GM12891 (cell line): ENCODE measurements around the gene U2AF1L4.

Experiments
- POLR2A ChIP-seq: IDR thresholded peaks from 2 replicates; pipeline ENCODE4 v1.6.1; 2011; ENCODE audit warnings: low read depth, low read length, control low read depth
- POLR2AphosphoS5 ChIP-seq: IDR thresholded peaks from 2 replicates; pipeline ENCODE4 v1.6.1; 2011; ENCODE audit warnings: low read depth, low read length, control low read depth
- POU2F2 ChIP-seq: IDR thresholded peaks from 2 replicates; pipeline ENCODE4 v1.6.1; 2011; ENCODE audit warnings: low read depth, mild to moderate bottlenecking, control low read depth, low read length, moderate library complexity
- SPI1 ChIP-seq: IDR thresholded peaks from 2 replicates; pipeline ENCODE4 v1.6.1; 2011; ENCODE audit warnings: low read depth, low read length, control low read depth
- TAF1 ChIP-seq: IDR thresholded peaks from 2 replicates; pipeline ENCODE4 v1.6.1; 2011; ENCODE audit warnings: low read depth, low read length, control low read depth

DNA sequence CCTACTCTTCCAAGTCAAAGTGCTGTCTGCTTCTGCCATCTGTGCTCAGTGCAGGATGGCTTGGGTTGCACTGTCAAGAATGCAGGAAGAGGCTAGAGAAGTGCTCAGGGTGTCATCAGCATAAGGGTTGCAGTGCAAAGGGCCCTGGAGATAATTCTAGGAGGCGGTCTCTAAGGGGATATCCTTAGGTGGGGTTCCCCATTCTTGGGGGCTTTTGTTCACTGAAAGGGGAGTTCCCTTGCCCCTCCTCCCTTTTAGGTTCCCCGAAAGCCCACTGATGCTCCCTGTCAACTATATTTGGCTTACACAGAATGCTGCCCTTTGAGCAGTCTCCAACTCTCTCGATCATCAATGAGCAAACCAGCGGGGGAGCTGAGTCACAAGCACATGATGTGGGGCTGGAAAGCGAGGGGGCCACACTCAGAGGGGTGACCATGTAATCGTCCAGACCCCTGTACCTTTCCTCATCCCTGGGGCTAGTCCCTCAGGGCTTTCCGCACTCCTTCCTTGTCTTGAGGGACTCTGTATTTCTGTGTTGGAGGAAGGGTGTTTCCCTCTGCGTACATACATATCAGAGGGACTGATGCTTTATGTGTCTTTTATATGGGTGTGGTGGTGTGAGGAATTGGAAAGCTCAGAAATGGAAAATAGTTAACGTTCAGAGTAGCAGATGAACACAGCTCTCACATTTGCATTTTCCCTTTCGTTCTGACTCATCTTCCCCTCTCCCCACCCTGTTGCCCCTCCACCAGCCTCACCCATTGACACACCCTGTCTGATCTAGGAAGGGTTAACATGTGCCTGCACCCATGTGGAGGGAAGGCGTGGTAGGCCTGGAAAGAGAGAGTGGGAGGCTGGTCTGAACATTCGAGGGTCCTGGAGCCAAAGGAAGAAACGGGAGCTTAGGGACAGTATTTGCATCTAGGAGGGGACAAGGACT, 34.2 kb downstream of the U2AF1L4 start:
- TF ChIP-seq POU2F2 (peak; percentile 100), POLR2A (peak; percentile 51), POLR2AphosphoS5 (peak; percentile 49; the same call in 1 of the 2 replicates), TAF1 (peak; percentile 29; the same call in 1 of the 2 replicates), SPI1 (peak; percentile 53)
